GM12875 (cell line): ENCODE measurements around the gene PPP3R1.

Experiments
- H3K4me3 ChIP-seq: one replicate; pipeline ENCODE4 v1.5.1; 2011; ENCODE audit warnings: low read depth, low read length, control low read depth
- CTCF ChIP-seq: IDR thresholded peaks from 2 replicates; pipeline ENCODE4 v1.5.1; 2011; ENCODE audit warnings: low read depth, mild to moderate bottlenecking, control low read depth, inconsistent platforms, low read length, moderate library complexity, borderline replicate concordance; ENCODE audit not compliant: insufficient read depth

Gene PPP3R1

GRCh38 chr2:68157402-68158133, 94.8 kb downstream of the PPP3R1 start, which contains the start of gene PNO1:
Gene PNO1, plus strand, starts transcription at chr2:68157888. Its CDS starts 47 bp downstream, at chr2:68157935.
- H3K4me3 ChIP-seq, result peak within 1 kb of the TSS; percentile 88
- TF ChIP-seq CTCF, result 0 out of 2 replicates have a peak, but pooled peaks have one; percentile 5

DNA sequence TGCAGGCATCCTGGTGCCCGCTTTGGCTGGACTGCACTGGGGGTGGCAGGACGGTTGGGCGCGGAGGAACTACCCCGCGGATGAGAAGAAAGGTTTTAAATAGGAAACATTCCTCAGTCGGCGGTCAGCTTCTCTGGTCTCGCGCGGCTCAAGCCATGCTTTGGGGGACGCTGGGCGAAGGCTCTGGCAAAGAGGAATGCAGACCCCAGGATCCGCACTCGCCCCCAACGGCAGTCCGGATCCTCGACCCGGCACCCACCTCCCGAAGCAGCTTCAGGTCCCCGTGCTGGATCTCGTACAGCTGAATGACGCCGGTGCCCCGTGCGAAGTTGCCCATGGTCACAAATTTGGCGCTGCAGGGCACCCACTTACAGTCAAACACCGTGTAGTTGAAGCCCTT, 95.3 kb downstream of the PPP3R1 start:
- H3K4me3 ChIP-seq, result peak overlapping the region; percentile 88
- TF ChIP-seq CTCF, result no peak

DNA sequence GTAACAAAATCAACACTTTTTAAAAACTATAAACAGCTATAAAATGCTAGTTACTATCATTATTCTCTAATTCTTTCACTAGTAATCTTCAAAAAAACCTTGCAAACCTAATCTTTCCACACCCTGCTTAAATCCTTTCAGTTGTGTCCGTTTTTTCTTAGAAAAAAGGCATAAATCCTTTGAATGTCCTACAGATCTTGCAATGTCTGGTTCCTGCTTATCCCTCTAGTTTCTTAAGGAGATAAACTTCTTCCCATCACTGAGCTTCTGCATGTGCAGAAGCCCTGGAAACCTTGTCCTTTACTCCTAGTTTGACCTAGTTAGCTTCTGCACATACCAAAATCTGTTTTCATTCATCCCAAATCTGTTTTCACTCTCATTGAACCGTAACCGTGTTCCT, 95.9 kb downstream of the PPP3R1 start:
- no peak for TF ChIP-seq CTCF
- H3K4me3 ChIP-seq, result peak overlapping the region; percentile 88

GRCh38 chr2:68155618-68156017, 96.7 kb downstream of the PPP3R1 start:
- no peak for TF ChIP-seq CTCF
- no peak overlapping the region for H3K4me3 ChIP-seq

- no peak for TF ChIP-seq CTCF
- no peak overlapping the region for H3K4me3 ChIP-seq
These were observed 99.5 kb downstream of the PPP3R1 start for GRCh38 chr2:68152681-68153347.

DNA sequence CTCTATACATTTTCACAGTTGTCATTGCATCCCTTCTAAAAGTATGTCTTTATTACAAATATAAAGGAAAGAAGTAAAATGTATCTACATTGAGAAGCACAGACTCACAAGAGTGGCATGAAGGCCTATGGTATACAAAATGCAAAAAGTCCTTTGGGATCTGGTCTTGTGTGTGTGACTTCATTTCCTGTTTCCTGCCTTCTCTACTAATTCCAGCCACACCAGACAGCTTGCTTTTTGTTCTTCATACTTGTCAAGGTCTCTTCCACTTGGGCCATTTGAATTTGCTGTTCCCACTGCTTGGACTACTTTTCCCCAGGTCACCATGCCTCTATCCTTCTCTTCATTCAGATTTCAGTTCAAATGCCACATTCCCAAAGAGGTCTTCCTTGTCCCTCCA, 101.3 kb downstream of the PPP3R1 start:
- no peak for TF ChIP-seq CTCF
- no peak overlapping the region for H3K4me3 ChIP-seq

GRCh38 chr2:68141875-68142274, 110.5 kb downstream of the PPP3R1 start:
- no peak overlapping the region for H3K4me3 ChIP-seq
- TF ChIP-seq CTCF, result no peak
